ENCODE measurements around the gene CBFB. TPM values are rescaled to one million over a fixed set of nuclear protein-coding genes. Genes with fewer than 3 reads are reported as not detected.

The CBFB gene
- total RNA-seq, 1 donor from 2014 or later: 159 TPM

GRCh38 chr16:67019171-67019570 is 9.8 kb upstream of the CBFB start:
- no peak for DNase-seq (ENCODE audit: low spot score)
- Mint-ChIP-seq H3K36me3 (ENCODE audit: low read depth) (no peaks in the 10 kb centered on the region), H3K4me1 (ENCODE audit: low read depth) (peaks cover 34% of the 10 kb centered on the region), H3K9me3 (no peaks in the 10 kb centered on the region), H3K27ac (no peak overlapping the region), H3K4me3 (ENCODE audit: low read depth) (no peak overlapping the region), H3K27me3 (ENCODE audit: low read depth) (no peaks in the 10 kb centered on the region)
- intact Hi-C loops (cut with micrococcal nuclease): loop anchor here (10.0 kb wide), 1 partner anchor 166 kb away; the partner anchor contains the start of gene MATCAP1

GRCh38 chr16:67021321-67021720 is 7.6 kb upstream of the CBFB start:
- Mint-ChIP-seq H3K27me3 (ENCODE audit: low read depth) (no peaks in the 10 kb centered on the region), H3K27ac (no peak overlapping the region), H3K9me3 (no peaks in the 10 kb centered on the region), H3K36me3 (ENCODE audit: low read depth) (no peaks in the 10 kb centered on the region), H3K4me1 (ENCODE audit: low read depth) (peaks cover 33% of the 10 kb centered on the region), H3K4me3 (ENCODE audit: low read depth) (no peak overlapping the region)
- intact Hi-C loops (cut with micrococcal nuclease): no loop called here
- no peak for DNase-seq (ENCODE audit: low spot score)

DNA sequence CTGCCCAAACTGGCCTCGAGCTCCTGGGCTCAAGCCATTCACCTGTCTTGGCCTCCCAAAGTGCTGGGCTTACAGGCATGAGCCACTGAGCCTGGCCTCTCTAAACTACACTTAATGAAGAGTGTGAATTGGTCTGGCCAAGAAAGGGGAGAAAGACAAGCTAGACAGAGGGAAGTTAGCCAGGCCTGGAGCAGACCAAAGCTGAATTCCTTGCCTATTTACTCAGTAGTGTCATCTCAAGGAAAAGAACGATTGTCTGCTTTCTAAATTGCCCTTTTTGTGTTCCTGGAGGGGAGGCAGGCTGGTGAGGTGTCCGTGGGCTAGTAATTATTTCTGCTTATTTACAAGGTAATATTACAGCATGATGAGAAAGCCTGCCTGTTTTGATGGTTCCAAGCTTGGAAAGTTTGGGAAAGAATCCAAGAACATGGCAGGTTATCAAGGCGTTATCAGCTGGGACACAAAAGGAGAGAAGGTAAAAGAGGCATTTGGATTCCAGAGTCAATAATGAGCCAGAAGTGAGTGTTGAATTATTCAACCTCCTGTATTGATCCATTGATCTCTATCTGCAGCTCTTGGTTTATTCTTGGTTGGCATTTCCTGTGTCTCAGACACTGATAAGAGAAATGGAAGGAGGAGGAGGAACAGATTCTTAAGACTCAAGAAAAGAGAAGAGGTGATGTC is 6.3 kb upstream of the CBFB start:
- Mint-ChIP-seq H3K4me3 (ENCODE audit: low read depth) (no peak overlapping the region), H3K9me3 (no peaks in the 10 kb centered on the region), H3K36me3 (ENCODE audit: low read depth) (no peaks in the 10 kb centered on the region), H3K27me3 (ENCODE audit: low read depth) (no peaks in the 10 kb centered on the region), H3K4me1 (ENCODE audit: low read depth) (peaks cover 34% of the 10 kb centered on the region), H3K27ac (no peak overlapping the region)
- intact Hi-C loops (cut with micrococcal nuclease): no loop called here
- no peak for DNase-seq (ENCODE audit: low spot score)

GRCh38 chr16:67023689-67024088 is 5.3 kb upstream of the CBFB start:
- intact Hi-C loops (cut with micrococcal nuclease): no loop called here
- H3K4me1 Mint-ChIP-seq (ENCODE audit: low read depth): peaks cover 33% of the 10 kb centered on the region
- no peaks in the 10 kb centered on the region for H3K36me3 Mint-ChIP-seq (ENCODE audit: low read depth)
- H3K27me3 Mint-ChIP-seq (ENCODE audit: low read depth): no peaks in the 10 kb centered on the region
- H3K9me3 Mint-ChIP-seq: no peaks in the 10 kb centered on the region
- H3K4me3 Mint-ChIP-seq (ENCODE audit: low read depth): no peak overlapping the region
- DNase-seq (ENCODE audit: low spot score): no peak
- peak overlapping the region; percentile 2 for H3K27ac Mint-ChIP-seq

DNA sequence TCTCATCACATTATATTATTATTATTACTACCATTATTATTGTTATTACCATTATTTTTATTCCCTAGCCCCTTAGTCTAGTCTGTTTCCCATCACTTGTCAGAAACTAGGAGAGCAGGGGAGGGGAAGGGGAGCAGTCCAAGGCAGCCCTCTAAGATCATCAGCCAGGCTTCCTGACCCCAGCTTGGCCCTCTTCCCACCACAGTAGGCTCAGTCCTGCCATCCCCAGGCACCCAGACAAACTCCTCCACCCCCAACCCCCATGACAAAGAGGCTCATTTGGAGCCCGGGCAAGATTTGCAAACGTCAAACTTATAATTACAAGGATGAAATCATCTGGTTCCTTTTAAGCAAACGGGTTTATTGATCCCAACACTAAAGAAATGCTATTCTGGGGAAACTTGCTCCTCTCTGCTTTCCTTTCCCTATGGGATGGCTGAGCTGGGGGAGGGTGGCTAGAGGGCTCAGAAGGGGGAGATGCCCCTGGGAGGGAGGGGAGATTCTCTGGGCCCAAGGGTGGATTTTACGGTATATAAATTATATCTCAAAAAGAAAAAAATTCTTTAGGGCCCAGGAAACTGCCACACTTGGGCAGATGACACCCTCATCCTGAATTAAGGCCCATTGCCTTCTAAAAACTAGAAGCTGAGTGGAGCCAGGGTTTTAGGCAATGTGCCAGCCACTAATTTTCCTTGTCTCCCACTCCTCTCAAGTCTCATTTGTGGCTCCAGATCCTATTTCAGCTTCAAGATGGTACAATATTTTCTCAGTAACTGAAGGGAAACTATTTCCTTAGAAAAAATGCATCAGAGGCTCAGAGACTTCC is 4.4 kb upstream of the CBFB start:
- Mint-ChIP-seq H3K36me3 (ENCODE audit: low read depth) (no peaks in the 10 kb centered on the region), H3K4me3 (ENCODE audit: low read depth) (no peak overlapping the region), H3K4me1 (ENCODE audit: low read depth) (peaks cover 33% of the 10 kb centered on the region), H3K27me3 (ENCODE audit: low read depth) (no peaks in the 10 kb centered on the region), H3K27ac (no peak overlapping the region), H3K9me3 (no peaks in the 10 kb centered on the region)
- intact Hi-C loops (cut with micrococcal nuclease): no loop called here
- DNase-seq (ENCODE audit: low spot score): no peak

GRCh38 chr16:67025210-67025550 is 3.8 kb upstream of the CBFB start:
- Mint-ChIP-seq H3K27me3 (ENCODE audit: low read depth) (no peaks in the 10 kb centered on the region), H3K36me3 (ENCODE audit: low read depth) (peaks cover 4% of the 10 kb centered on the region), H3K9me3 (no peaks in the 10 kb centered on the region), H3K4me1 (ENCODE audit: low read depth) (peaks cover 37% of the 10 kb centered on the region), H3K4me3 (ENCODE audit: low read depth) (no peak overlapping the region), H3K27ac (no peak overlapping the region)
- intact Hi-C loops (cut with micrococcal nuclease): no loop called here
- peak; percentile 7 for DNase-seq (ENCODE audit: low spot score)

- Mint-ChIP-seq H3K4me3 (ENCODE audit: low read depth) (no peak overlapping the region), H3K27ac (no peak overlapping the region), H3K36me3 (ENCODE audit: low read depth) (peaks cover 17% of the 10 kb centered on the region), H3K4me1 (ENCODE audit: low read depth) (peaks cover 42% of the 10 kb centered on the region), H3K9me3 (no peaks in the 10 kb centered on the region), H3K27me3 (ENCODE audit: low read depth) (no peaks in the 10 kb centered on the region)
- intact Hi-C loops (cut with micrococcal nuclease): no loop called here
- DNase-seq (ENCODE audit: low spot score): peak; percentile 7
Measured at GRCh38 chr16:67026570-67026969, 2.4 kb upstream of the CBFB start.

DNA sequence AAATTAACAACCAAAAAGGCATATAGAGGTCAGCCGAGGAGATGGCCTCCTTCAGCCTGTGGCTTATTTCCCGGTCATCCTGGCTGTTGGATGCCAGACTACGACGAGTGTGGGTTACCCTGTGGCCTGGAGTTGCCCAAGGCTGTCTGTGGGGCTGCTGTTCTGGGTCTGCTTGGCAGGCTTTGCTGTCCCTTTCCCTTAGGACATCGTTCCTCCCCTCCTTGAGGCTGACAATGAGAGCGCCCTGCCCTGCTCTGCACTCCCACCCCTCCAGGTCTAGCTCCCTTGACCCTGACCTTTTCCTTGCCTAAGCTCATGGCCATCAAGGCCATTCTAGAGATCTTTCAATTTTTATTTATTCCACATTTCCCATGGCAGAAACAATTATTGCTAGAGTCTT is 1.9 kb upstream of the CBFB start:
- Mint-ChIP-seq H3K27me3 (ENCODE audit: low read depth) (no peaks in the 10 kb centered on the region), H3K36me3 (ENCODE audit: low read depth) (peaks cover 22% of the 10 kb centered on the region), H3K27ac (no peak overlapping the region), H3K9me3 (no peaks in the 10 kb centered on the region), H3K4me1 (ENCODE audit: low read depth) (peaks cover 46% of the 10 kb centered on the region), H3K4me3 (ENCODE audit: low read depth) (peak overlapping the region; percentile 55)
- intact Hi-C loops (cut with micrococcal nuclease): no loop called here
- peak; percentile 7 for DNase-seq (ENCODE audit: low spot score)

GRCh38 chr16:67028167-67028695 is 718 bp upstream of the CBFB start:
- intact Hi-C loops (cut with micrococcal nuclease): loop anchor here (1.0 kb wide), 1 partner anchor 27 kb away; no protein-coding TSS in a partner anchor
- Mint-ChIP-seq H3K36me3 (ENCODE audit: low read depth) (peaks cover 34% of the 10 kb centered on the region), H3K9me3 (no peaks in the 10 kb centered on the region), H3K27me3 (ENCODE audit: low read depth) (no peaks in the 10 kb centered on the region), H3K4me3 (ENCODE audit: low read depth) (peak overlapping the region; percentile 82), H3K4me1 (ENCODE audit: low read depth) (peaks cover 46% of the 10 kb centered on the region), H3K27ac (peak overlapping the region; percentile 92)
- DNase-seq (ENCODE audit: low spot score): no peak

GRCh38 chr16:67029254-67030096 is 526 bp downstream of the CBFB start:
- intact Hi-C loops (cut with micrococcal nuclease): loop anchor here (1.0 kb wide), 1 partner anchor 45 kb away; no protein-coding TSS in a partner anchor
- H3K36me3 Mint-ChIP-seq (ENCODE audit: low read depth): peaks cover 41% of the 10 kb centered on the region
- H3K4me3 Mint-ChIP-seq (ENCODE audit: low read depth): peak overlapping the region; percentile 92
- no peaks in the 10 kb centered on the region for H3K9me3 Mint-ChIP-seq
- peak overlapping the region; percentile 87 for H3K27ac Mint-ChIP-seq
- H3K27me3 Mint-ChIP-seq (ENCODE audit: low read depth): no peaks in the 10 kb centered on the region
- DNase-seq (ENCODE audit: low spot score): peak; percentile 62
- H3K4me1 Mint-ChIP-seq (ENCODE audit: low read depth): peaks cover 44% of the 10 kb centered on the region

DNA sequence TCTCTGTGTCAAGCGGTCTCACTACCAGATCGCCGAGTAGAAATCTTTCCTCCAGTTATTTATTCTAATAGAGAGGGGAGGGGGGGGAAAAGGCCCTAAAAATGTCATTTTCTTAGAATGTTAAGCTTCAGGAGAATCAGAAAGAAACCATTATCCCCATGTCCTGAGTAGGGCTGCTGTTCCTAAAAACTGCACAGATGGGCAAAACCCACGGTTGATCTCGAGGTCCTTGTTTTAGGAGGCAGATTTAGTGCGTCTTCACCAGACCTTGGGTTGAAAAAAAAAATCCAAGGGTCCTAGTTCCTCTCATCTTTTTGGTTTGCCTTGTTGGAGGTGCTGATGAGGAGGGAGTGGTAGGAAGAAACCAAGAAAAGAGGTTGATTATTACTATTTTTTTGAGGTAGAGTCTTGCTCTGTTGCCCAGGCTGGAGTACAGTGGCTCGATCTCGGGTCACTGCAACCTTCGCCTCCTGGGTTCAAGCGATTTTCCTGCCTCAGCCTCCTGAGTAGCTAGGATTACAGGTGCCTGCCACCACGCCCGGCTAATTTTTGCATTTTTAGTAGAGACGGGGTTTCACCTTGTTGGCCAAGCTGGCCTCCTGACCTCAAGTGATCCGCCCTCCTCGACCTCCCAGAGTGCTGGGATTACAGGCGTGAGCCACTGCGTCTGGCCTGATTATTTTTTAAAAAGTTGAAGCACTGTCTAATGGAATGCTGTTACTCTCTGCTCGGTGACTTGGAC is 1.4 kb downstream of the CBFB start:
- peaks cover 51% of the 10 kb centered on the region for H3K36me3 Mint-ChIP-seq (ENCODE audit: low read depth)
- H3K4me1 Mint-ChIP-seq (ENCODE audit: low read depth): peaks cover 42% of the 10 kb centered on the region
- intact Hi-C loops (cut with micrococcal nuclease): no loop called here

GRCh38 chr16:67034487-67034886 is 5.5 kb downstream of the CBFB start:
- no peak for DNase-seq (ENCODE audit: low spot score)
- H3K27ac Mint-ChIP-seq: peak overlapping the region; percentile 15
- intact Hi-C loops (cut with micrococcal nuclease): no loop called here
- no peak overlapping the region for H3K4me3 Mint-ChIP-seq (ENCODE audit: low read depth)
- no peaks in the 10 kb centered on the region for H3K27me3 Mint-ChIP-seq (ENCODE audit: low read depth)
- peaks cover 50% of the 10 kb centered on the region for H3K4me1 Mint-ChIP-seq (ENCODE audit: low read depth)
- no peaks in the 10 kb centered on the region for H3K9me3 Mint-ChIP-seq
- peaks cover 81% of the 10 kb centered on the region for H3K36me3 Mint-ChIP-seq (ENCODE audit: low read depth)

More for the DNA sequence above, 1.4 kb downstream of the CBFB start:
- no peak for DNase-seq (ENCODE audit: low spot score)
- H3K9me3 Mint-ChIP-seq: no peaks in the 10 kb centered on the region
- peak overlapping the region; percentile 87 for H3K27ac Mint-ChIP-seq
- no peaks in the 10 kb centered on the region for H3K27me3 Mint-ChIP-seq (ENCODE audit: low read depth)
- H3K4me3 Mint-ChIP-seq (ENCODE audit: low read depth): peak overlapping the region; percentile 92
